Effector CD4-positive, alpha-beta T cell (primary cell): ENCODE data around the gene RPS6KC1.
"Not testable (repeated sequence)": the region's sequence is repeated elsewhere in the genome, so short reads cannot be mapped to it uniquely, and the experiment has no call there.

Source experiments
- DNase-seq: peaks from one replicate; pipeline ENCODE4 v3.0.0-alpha.2; 2020

RPS6KC1 gene

GRCh38 chr1:213162862-213163261 lies 111.8 kb downstream of the RPS6KC1 start:
- DNase-seq = no peak

DNA sequence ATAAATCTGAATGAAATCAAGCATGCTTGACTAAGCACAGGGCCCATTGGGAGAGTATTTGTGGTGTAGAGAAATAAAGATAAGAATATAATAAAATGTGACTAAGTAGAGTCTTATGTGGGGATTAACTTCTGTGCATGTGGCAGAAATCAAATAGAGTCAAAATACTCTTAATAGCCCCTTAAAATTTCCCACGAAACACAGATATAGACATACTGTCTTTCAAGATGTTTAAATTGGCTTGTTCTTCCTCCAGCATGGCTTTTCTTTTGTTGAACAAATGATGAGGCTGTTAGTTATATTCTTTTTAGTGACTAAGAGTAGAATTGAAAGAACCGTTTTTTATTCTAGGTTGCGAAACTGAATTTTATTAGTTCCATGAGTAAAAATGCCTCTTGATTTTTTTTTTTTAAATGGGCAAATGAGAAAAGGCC lies 112.3 kb downstream of the RPS6KC1 start:
- no peak for DNase-seq

DNA sequence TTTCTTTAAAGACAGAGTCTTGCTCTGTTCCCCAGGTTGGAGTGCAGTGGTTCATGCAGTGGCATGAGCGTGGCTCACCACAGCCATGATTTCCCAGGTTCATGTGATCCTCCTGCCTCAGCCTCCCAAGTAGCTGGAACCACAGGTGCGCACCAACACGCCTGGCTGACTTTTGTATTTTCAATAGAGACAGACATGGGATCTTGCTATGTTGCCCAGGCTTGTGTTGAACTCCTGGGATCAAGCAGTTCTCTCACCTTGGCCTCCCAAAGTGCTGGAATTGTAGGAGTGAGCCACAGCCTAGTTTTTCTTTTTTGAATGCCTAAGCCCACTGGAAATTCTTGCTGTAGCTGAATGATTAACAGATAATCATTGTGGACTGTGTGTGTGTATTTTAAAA lies 113.5 kb downstream of the RPS6KC1 start:
- DNase-seq = no peak

DNA sequence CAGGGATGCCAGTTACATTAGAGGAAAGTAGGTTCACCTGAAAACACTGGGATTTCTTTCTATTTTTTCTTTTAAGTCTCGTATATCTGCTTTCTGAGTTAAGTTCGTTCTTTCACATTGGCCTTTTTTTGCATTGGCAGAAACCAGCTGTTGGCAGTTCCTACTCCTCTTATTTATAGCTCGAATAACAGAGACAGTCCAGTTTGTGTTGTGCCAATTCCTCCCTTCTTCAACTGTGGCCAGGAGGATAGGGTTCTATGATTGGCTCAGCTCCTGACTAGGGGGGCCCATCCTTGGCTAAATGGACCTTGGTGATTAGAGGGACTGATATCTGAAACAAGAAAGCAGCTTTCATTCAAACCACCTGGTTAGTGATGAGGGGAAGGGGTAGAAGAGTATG lies 115.8 kb downstream of the RPS6KC1 start:
- DNase-seq = no peak

- no peak for DNase-seq
Measured at GRCh38 chr1:213171711-213172110, 120.7 kb downstream of the RPS6KC1 start.

DNA sequence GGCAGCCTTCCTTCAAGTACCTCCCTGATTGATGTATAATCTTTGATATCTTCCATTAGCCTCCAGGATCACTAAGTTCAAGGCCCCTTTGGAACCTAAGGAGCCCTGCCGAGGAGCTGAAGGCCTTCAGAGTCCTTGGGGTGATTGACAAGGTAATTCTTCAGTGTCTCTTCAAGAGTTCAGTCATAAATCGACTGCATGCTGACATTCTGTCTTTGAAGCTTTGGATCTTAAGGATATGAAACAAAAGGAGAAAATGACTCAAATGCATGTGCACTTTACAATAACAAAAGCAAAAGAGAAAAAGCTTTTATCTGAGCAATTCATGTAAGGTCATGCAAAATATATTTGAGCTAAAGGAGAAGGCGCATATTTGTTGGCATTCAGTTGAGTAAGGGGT lies 125.3 kb downstream of the RPS6KC1 start:
- DNase-seq = no peak

DNA sequence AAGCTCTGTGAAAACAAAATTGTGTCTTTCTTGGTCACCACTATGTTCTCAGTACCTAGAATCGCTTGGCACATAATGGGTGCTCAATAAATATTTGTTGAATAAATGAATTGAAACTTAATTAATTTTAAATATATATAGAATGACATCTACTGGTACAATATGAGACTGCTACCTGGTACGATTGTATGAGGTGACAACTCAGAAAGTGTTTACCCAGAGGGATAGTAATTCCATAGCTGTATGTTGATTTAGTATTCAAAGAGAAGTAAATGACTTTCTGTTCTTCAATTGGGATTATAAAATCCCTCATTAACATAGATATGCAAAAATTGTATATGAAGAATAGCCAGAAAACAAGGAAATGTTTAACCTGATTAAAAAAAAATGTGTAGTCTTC lies 128.7 kb downstream of the RPS6KC1 start:
- no peak for DNase-seq

DNA sequence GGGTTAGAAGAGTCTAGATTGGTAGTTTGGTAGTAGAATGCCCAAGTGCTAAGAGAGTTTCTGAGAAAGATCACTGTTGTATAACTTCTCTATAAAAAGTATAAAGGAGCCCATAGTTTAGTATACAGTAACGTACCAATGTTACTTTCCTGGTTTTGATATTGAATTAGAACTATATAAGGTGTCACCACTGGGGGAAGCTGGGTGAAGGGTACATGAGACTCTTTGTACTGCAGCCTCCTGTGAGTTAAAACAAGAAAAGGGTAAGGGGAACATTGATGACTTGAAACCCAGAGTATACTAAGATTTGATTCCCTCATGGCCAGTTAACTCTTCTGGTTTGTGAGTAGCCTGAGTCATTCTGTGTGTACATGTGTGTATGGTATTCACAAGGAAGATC lies 129.8 kb downstream of the RPS6KC1 start:
- no peak for DNase-seq

GRCh38 chr1:213183036-213183672 lies 132.1 kb downstream of the RPS6KC1 start:
- DNase-seq = no peak

DNA sequence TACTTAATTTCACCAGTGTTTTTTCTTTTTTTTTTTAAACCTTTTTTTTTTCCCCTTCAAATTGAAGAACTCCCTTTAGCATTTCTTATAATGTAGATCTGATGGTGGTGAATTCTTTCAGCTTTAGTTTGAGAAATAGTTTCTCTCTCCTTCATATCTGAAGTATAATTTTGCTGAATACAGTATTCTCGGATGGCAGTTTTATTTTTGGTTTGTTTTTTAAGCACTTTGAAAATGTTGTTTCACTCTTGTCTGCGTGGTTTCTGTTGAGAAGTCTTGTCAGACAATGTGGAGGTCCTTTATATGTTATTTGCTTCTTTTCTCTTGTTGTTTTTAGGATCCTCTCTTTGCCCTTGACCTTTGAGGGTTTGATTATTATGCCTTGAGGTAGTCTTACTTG lies 135.1 kb downstream of the RPS6KC1 start:
- DNase-seq = no peak

GRCh38 chr1:213192026-213192425 lies 141.0 kb downstream of the RPS6KC1 start:
- no peak for DNase-seq

DNA sequence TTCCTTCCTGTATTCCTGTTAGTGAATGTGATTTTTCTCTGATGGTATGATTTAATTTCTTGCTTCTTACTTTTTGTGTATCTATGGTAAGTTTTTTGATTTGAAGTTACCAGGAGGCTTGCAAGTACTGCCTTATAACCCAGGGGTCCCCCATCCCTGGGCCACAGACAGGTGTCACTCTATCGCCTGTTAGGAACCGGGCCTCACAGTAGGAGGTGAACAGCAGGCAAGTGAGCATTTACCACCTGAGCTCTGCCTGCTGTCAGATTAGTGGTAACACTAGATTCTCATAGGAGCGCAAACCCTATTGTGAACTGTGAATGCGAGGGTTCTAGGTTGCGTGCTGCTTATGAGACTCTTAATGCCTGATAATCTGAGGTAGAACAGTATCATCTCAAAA lies 143.3 kb downstream of the RPS6KC1 start:
- no peak for DNase-seq

DNA sequence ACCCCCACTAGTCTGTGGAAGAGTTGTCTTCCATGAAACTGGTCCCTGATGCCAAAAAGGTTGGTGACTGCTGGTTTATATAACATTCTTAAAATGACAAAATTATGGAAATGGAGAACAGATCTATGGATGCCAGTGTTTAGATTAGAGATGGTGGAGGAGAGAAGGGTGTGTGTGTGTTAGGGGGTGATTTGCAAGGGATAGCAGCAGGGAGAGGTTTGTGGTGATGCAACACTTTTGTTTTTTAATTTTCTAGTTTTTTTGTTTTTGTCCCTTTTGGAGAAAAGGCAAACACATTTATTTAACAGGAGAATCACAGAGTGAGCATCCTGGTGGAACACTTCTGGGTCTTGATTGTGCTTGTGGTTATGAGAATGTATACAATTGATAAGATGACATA lies 143.8 kb downstream of the RPS6KC1 start:
- no peak for DNase-seq

- DNase-seq = not testable (repeated sequence)
Measured at GRCh38 chr1:213196328-213197054, 145.4 kb downstream of the RPS6KC1 start.

DNA sequence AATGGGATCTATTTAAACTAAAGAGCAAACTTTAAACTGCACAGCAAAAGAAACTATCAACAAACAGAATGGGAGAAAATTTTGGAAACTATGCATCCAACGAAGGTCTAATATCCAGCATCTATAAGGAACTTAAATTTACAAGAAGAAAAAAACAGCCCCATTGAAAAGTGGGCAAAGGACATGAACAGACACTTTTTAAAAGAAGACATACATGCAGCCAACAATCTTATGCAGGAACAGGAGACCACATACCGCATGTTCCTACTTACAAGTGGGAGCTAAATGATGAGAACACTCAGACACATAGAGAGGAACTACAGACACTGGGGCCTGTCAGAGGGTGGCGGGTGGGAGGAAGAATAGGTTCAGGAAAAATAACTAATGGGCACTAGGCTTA lies 149.6 kb downstream of the RPS6KC1 start:
- DNase-seq = no peak

- no peak for DNase-seq
Measured at GRCh38 chr1:213201380-213202155, 150.5 kb downstream of the RPS6KC1 start.

DNA sequence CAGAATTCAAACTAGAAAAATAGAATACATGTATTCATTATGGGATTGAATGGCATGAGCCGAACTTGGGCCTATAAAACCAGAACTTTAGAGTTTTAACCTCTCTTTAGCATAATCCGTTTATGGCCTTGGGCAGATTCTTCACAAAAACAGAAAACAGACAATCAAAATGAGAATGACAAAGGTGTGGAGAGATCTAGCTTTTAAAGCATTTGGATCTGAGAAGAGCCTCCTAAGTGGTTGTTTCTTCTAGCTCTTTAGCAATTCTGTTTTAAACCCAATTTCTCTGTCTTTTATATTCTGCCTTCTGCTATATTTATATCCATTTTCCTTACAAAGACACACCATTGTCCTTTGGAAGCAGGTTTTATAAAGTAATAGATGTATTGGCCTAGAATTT lies 160.2 kb downstream of the RPS6KC1 start:
- no peak for DNase-seq

DNA sequence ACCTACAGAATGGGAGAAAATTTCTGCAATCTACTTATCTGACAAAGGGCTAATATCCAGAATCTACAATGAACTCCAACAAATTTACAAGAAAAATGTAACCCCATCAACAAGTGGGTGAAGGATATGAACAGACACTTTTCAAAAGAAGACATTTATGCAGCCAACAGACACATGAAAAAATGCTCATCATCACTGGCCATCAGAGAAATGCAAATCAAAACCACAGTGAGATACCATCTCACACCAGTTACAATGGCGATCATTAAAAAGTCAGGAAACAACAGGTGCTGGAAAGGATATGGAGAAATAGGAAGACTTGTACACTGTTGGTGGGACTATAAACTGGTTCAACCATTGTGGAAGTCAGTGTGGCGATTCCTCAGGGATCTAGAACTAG lies 168.0 kb downstream of the RPS6KC1 start:
- not testable (repeated sequence) for DNase-seq

GRCh38 chr1:213221209-213221608 lies 170.2 kb downstream of the RPS6KC1 start:
- DNase-seq = no peak

DNA sequence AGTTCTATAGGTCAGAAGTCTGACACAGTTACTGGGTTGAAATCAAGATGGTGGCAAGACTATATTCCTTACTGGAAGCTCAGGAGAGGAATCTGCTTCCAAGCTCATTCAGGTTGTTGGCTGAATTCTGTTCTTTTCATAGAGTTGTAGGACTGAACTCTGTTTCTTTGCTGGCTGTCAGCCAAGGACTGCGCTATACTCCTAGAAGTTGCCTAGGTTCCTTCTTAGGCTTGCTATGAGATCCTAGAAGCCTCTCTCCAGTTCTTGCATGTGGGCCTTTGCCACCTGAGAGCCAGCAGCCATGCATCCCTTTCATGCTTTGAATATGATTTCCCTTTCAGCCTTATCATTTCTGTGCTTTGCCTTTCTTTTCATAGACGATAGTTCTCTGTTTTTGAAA lies 176.4 kb downstream of the RPS6KC1 start:
- no peak for DNase-seq

DNA sequence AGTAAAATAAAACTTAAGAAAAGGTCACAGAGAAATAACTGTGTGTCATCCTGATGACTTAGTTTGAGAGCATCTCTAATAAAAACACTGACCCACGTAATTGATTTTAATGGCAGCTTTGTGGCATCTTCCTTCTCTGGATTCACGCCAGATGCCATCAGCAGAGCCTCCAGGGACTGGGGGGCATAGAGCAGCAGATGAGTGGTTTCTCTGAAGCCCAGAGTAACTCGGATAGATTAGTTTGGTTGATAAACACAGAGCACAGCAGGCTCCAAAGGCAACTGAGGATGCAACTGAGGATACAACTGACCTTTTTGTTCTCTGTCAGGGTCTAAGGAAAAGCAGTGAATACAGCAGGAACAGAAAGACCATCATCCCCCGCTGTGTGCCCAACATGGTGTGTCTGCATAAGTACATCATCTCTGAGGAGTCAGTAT lies 180.8 kb downstream of the RPS6KC1 start:
- no peak for DNase-seq

GRCh38 chr1:213242883-213243282 lies 191.8 kb downstream of the RPS6KC1 start:
- no peak for DNase-seq

DNA sequence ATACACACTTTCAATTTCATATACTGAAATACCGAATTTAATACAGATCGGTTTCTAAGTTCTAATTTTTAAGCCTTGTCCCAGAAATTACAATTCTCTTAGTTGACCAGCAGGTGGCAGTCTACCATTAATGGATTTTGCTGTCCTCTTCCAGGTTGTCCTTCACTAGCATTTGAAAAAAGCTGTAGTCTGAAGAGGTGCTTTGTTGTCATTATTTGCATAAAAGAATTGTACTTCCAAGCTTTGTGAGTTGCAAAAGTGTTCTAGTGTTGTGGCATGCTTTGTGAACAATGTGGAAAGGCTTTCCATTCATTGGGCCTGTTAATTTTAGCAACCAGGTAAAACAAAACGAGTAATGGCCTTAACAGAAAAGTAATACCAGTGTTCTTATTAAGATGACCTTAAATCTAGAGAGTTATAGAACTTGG lies 193.6 kb downstream of the RPS6KC1 start:
- no peak for DNase-seq
